HEK293 (cell line): ENCODE results near the gene PPARA.

Experiments
- CTCF ChIP-seq: fragments of 450-650 bp; formaldehyde crosslinking; IDR thresholded peaks from 2 replicates; pipeline ENCODE4 v1.5.1; 2016; ENCODE audit warnings: missing biosample characterization, missing genetic modification characterization
- GFI1B ChIP-seq: fragments of 450-650 bp; formaldehyde crosslinking; IDR thresholded peaks from 2 replicates; pipeline ENCODE4 v1.5.1; 2016; ENCODE audit warnings: missing biosample characterization, missing genetic modification characterization
- GLI4 ChIP-seq: fragments of 450-650 bp; formaldehyde crosslinking; IDR thresholded peaks from 2 replicates; pipeline ENCODE4 v1.5.1; 2016; ENCODE audit warnings: missing biosample characterization, missing genetic modification characterization
- REST ChIP-seq: fragments of 450-650 bp; formaldehyde crosslinking; IDR thresholded peaks from 2 replicates; pipeline ENCODE4 v1.5.1; 2016; ENCODE audit warnings: missing biosample characterization, missing genetic modification characterization
- SP2 ChIP-seq: fragments of 450-650 bp; formaldehyde crosslinking; IDR thresholded peaks from 2 replicates; pipeline ENCODE4 v1.5.1; 2016; ENCODE audit warnings: missing biosample characterization, missing genetic modification characterization
- ZNF639 ChIP-seq: fragments of 450-650 bp; formaldehyde crosslinking; IDR thresholded peaks from 2 replicates; pipeline ENCODE4 v1.5.1; 2016; ENCODE audit warnings: missing biosample characterization, missing genetic modification characterization
- ZNF777 ChIP-seq: fragments of 450-650 bp; formaldehyde crosslinking; IDR thresholded peaks from 2 replicates; pipeline ENCODE4 v1.5.1; 2017; ENCODE audit warnings: missing biosample characterization, missing genetic modification characterization, borderline replicate concordance
- ZSCAN30 ChIP-seq: fragments of 450-650 bp; IDR thresholded peaks from 2 replicates; pipeline ENCODE4 v1.5.1; 2018; ENCODE audit warnings: missing biosample characterization, mild to moderate bottlenecking, missing genetic modification characterization, moderate library complexity

GRCh38 chr22:46169628-46170027, 19.3 kb downstream of the PPARA start:
- TF ChIP-seq SP2 (tag by site-specific recombination) (no peak), ZNF639 (tag by site-specific recombination) (no peak), CTCF (no peak), ZNF777 (tag by site-specific recombination) (no peak), GLI4 (tag by site-specific recombination) (no peak), GFI1B (no peak), ZSCAN30 (tag by site-specific recombination) (no peak), REST (no peak)
